MM.1S (cell line): ENCODE data around the gene YPEL3.

Source experiments
- DNase-seq: peaks from one replicate; pipeline ENCODE4 v3.0.0-alpha.2; 2015
- H2AFZ ChIP-seq: fragments of 300-600 bp; sonication (generic); 2 replicates; pipeline ENCODE4 v1.6.0; 2016; ENCODE audit warnings: antibody characterized with exemption, low read length
- H3F3A ChIP-seq: fragments of 300-600 bp; sonication (generic); 2 replicates; pipeline ENCODE4 v1.6.1; 2016; ENCODE audit warnings: mild to moderate bottlenecking, antibody characterized with exemption, low read length, moderate library complexity, mixed read lengths; ENCODE audit not compliant: insufficient read depth
- H3K27ac ChIP-seq: fragments of 300-600 bp; sonication (generic); 2 replicates; pipeline ENCODE4 v1.5.1; 2016; ENCODE audit warnings: mild to moderate bottlenecking, low read length
- H3K27me3 ChIP-seq: fragments of 300-600 bp; sonication (generic); replicated peaks from 2 replicates; pipeline ENCODE4 v1.6.0; 2016; ENCODE audit warnings: low read length; ENCODE audit not compliant: insufficient read depth
- H3K36me3 ChIP-seq: fragments of 300-600 bp; sonication (generic); replicated peaks from 2 replicates; pipeline ENCODE4 v1.6.1; 2016; ENCODE audit warnings: mild to moderate bottlenecking, low read length, mixed read lengths; ENCODE audit not compliant: insufficient read depth
- H3K4me1 ChIP-seq: fragments of 300-600 bp; sonication (generic); 2 replicates; pipeline ENCODE4 v1.6.1; 2016; ENCODE audit warnings: low read length, mixed read lengths
- H3K4me2 ChIP-seq: fragments of 300-600 bp; sonication (generic); 2 replicates; pipeline ENCODE4 v1.6.0; 2016; ENCODE audit warnings: low read depth, low read length
- H3K4me3 ChIP-seq: fragments of 300-600 bp; sonication (generic); 2 replicates; pipeline ENCODE4 v1.5.1; 2016; ENCODE audit warnings: low read length, mixed read lengths
- H3K79me2 ChIP-seq: fragments of 300-600 bp; sonication (generic); 2 replicates; pipeline ENCODE4 v1.6.1; 2016; ENCODE audit warnings: mixed run types, low read length, mixed read lengths
- H3K9ac ChIP-seq: fragments of 300-600 bp; sonication (generic); 2 replicates; pipeline ENCODE4 v1.6.1; 2016; ENCODE audit warnings: low read length, mixed read lengths
- H3K9me2 ChIP-seq: fragments of 300-600 bp; sonication (generic); replicated peaks from 2 replicates; pipeline ENCODE4 v1.6.1; 2016; ENCODE audit warnings: mild to moderate bottlenecking, low read length, mixed read lengths; ENCODE audit not compliant: insufficient read depth
- H3K9me3 ChIP-seq: fragments of 300-600 bp; sonication (generic); replicated peaks from 2 replicates; pipeline ENCODE4 v1.6.1; 2016; ENCODE audit warnings: mild to moderate bottlenecking, low read length, mixed read lengths; ENCODE audit not compliant: insufficient read depth
- H4K20me1 ChIP-seq: fragments of 300-600 bp; sonication (generic); 2 replicates; pipeline ENCODE4 v1.6.1; 2016; ENCODE audit warnings: mild to moderate bottlenecking, low read length, moderate library complexity, mixed read lengths; ENCODE audit not compliant: insufficient read depth
- CTCF ChIP-seq: fragments of 300-600 bp; sonication (generic); IDR thresholded peaks from 2 replicates; pipeline ENCODE4 v1.5.1; 2016; ENCODE audit warnings: antibody characterized with exemption, low read length, mixed read lengths
- EZH2 ChIP-seq: fragments of 300-600 bp; sonication (generic); optimal IDR thresholded peaks from 2 replicates; pipeline ENCODE3; 2017; ENCODE audit warnings: low read depth, mild to moderate bottlenecking, antibody characterized with exemption, low read length, mixed read lengths
- EZH2phosphoT487 ChIP-seq: fragments of 300-600 bp; sonication (generic); IDR thresholded peaks from 2 replicates; pipeline ENCODE4 v1.6.1; 2018; ENCODE audit warnings: antibody characterized with exemption, low read length

YPEL3 gene

GRCh38 chr16:30120340-30121105 is 24.5 kb upstream of the YPEL3 start:
- Histone ChIP-seq H3K79me2 (peaks cover 17% of the 10 kb centered on the region), H3K36me3 (no peaks in the 10 kb centered on the region), H3K9ac (no peak overlapping the region), H2AFZ (no peak overlapping the region), H3K9me2 (no peaks in the 10 kb centered on the region), H3K27ac (no peak overlapping the region), H3K9me3 (no peaks in the 10 kb centered on the region), H3K4me1 (peaks cover 2% of the 10 kb centered on the region), H3F3A (peaks cover 4% of the 10 kb centered on the region; the same call in 1 of the 2 replicates), H3K4me3 (no peak overlapping the region), H3K27me3 (no peaks in the 10 kb centered on the region), H3K4me2 (no peak overlapping the region), H4K20me1 (no peaks in the 10 kb centered on the region)
- TF ChIP-seq CTCF (no peak), EZH2phosphoT487 (no peak), EZH2 (no peak)
- DNase-seq, result no peak

GRCh38 chr16:30119428-30119827 is 23.4 kb upstream of the YPEL3 start:
- TF ChIP-seq CTCF (no peak), EZH2 (no peak), EZH2phosphoT487 (no peak)
- H3K27ac ChIP-seq, result no peak overlapping the region

GRCh38 chr16:30117768-30118167 is 21.8 kb upstream of the YPEL3 start:
- H3K36me3 ChIP-seq, result no peaks in the 10 kb centered on the region

More at GRCh38 chr16:30119428-30119827, 23.4 kb upstream of the YPEL3 start:
- H3K4me3 ChIP-seq, result no peak overlapping the region
- H3K4me2 ChIP-seq, result no peak overlapping the region
- H3F3A ChIP-seq, result peaks cover 12% of the 10 kb centered on the region
- H3K27me3 ChIP-seq, result no peaks in the 10 kb centered on the region
- no peaks in the 10 kb centered on the region for H3K9me3 ChIP-seq
- DNase-seq, result no peak
- H4K20me1 ChIP-seq, result no peaks in the 10 kb centered on the region
- no peaks in the 10 kb centered on the region for H3K36me3 ChIP-seq
- H3K4me1 ChIP-seq, result peaks cover 9% of the 10 kb centered on the region
- no peak overlapping the region for H2AFZ ChIP-seq
- H3K9me2 ChIP-seq, result no peaks in the 10 kb centered on the region
- no peak overlapping the region for H3K9ac ChIP-seq
- peaks cover 17% of the 10 kb centered on the region for H3K79me2 ChIP-seq

More at GRCh38 chr16:30117768-30118167, 21.8 kb upstream of the YPEL3 start:
- H3K9me2 ChIP-seq, result no peaks in the 10 kb centered on the region
- no peaks in the 10 kb centered on the region for H4K20me1 ChIP-seq
- H3K4me3 ChIP-seq, result no peak overlapping the region
- TF ChIP-seq EZH2phosphoT487 (no peak), EZH2 (no peak), CTCF (no peak)
- peaks cover 17% of the 10 kb centered on the region for H3K4me1 ChIP-seq
- H2AFZ ChIP-seq, result no peak overlapping the region
- H3K79me2 ChIP-seq, result peaks cover 16% of the 10 kb centered on the region
- H3K4me2 ChIP-seq, result no peak overlapping the region
- no peak for DNase-seq
- peaks cover 15% of the 10 kb centered on the region for H3F3A ChIP-seq
- no peak overlapping the region for H3K9ac ChIP-seq
- no peak overlapping the region for H3K27ac ChIP-seq
- no peaks in the 10 kb centered on the region for H3K9me3 ChIP-seq
- no peaks in the 10 kb centered on the region for H3K27me3 ChIP-seq
